HG02642 (cell line): Measurements from ENCODE around the gene BCAS3.
"Not testable (repeated sequence)": the region's sequence is repeated elsewhere in the genome, so short reads cannot be mapped to it uniquely, and the experiment has no call there.

ENCODE experiments used
- ATAC-seq: cut with Tn5 transposase; IDR thresholded peaks from one replicate; pipeline ENCODE4 v1.9.1; 2021; ENCODE audit warnings: mild to moderate bottlenecking; ENCODE audit not compliant: unreplicated experiment, poor library complexity

Gene BCAS3

DNA sequence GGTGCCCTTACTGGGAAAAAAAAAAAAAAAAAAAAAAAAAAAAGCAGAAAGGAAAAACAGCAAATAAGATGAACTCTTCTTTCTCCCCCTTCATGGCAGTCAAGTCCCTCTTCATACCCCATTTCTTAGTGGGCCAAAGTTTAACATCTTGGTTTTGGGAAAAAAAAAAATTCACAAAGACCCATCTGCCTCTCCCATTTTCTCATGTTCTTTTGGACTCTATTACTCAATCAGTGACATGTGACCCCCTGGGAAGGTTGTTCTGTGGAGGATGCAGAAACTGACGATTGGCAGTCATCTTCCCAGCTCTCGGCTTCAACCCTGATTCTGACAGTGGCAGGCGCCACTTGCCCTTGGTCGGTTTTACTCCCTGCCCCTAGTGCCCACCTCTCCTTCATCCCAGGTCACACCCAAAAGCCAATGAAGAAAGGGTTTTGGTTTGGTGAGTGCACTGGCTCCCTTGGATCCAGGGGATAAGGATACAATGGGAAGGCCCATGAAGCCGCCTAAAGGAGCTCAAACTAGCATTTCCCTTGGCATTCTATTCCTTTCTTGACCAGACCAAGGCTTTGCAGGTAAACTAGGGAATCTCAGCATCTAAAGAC, 661.3 kb downstream of the BCAS3 start:
- ATAC-seq: no peak

DNA sequence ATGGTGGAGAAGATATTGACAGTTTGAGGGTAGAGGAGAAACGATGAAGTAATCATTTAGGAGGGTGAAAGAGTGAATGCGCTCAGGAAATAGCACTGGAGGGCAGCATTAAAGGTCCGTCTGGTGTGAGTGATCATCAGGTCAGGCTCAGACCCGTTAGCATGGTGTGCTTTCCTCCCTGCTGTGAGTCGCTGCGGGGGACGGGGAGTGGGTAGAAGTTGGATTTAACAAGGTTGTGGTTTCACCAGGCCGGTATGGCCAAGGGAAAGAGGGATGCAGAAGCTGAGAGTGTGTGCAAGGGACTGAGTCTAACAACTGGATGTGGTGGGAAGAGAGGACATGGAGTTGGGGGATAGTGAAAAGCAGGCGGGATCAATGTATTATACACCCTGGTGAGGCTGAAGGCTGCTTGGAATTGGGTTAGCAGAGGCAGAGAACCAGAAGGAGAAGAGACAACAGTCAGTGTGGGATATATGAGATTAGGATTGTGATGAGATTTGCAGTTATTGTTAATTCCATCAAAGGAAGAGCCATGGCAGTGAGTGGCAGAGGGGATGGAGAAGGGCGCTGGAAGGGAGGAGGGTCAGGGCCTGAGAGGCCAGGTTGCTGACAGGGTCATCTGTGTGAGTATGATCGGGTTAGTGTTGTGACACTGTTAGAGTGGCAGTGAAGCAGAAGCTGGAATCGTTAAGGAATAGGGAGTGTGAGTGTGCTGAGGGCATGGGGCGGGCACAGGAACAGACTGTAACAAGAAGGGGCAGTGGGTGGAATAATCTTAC, 663.0 kb downstream of the BCAS3 start:
- no peak for ATAC-seq

DNA sequence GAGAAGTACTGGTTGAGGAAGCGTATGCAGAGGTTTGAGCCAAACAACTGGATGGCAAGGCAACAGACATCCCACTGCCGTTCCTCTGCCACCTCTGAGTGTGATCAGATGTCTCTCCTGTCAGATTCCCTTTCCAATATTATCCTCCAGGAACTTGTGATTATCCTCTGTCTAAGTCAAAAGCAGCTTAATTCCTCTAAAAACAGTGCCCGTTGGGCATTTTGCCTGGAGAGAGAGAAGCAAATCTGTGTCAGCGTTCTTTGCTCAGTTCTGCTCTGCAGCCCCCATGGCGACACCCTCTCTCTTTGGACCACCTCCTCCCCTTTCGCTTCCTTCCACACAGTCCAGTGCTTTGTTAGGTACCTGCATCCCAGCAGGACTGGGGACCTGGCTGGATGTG, 665.9 kb downstream of the BCAS3 start:
- ATAC-seq: no peak

DNA sequence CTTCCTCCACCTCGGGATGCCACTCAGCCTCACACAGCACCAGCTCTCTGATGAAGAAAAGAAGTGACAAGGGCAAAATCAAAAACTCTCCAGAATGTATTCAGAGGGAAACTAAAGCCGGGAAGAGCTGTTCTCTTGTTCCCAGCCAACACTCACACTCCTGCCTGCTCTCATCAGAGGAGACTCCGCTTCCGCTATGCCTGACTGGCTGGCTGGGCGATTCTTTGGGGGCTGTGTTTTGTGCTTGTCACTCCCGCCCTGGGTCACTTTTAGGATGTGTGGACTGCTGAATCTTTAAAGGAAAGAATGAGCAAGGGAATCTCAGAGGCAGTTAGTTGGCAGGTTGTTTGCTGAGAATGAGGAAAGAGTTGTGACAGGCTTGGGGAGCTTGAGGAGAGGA, 667.4 kb downstream of the BCAS3 start:
- ATAC-seq: no peak

DNA sequence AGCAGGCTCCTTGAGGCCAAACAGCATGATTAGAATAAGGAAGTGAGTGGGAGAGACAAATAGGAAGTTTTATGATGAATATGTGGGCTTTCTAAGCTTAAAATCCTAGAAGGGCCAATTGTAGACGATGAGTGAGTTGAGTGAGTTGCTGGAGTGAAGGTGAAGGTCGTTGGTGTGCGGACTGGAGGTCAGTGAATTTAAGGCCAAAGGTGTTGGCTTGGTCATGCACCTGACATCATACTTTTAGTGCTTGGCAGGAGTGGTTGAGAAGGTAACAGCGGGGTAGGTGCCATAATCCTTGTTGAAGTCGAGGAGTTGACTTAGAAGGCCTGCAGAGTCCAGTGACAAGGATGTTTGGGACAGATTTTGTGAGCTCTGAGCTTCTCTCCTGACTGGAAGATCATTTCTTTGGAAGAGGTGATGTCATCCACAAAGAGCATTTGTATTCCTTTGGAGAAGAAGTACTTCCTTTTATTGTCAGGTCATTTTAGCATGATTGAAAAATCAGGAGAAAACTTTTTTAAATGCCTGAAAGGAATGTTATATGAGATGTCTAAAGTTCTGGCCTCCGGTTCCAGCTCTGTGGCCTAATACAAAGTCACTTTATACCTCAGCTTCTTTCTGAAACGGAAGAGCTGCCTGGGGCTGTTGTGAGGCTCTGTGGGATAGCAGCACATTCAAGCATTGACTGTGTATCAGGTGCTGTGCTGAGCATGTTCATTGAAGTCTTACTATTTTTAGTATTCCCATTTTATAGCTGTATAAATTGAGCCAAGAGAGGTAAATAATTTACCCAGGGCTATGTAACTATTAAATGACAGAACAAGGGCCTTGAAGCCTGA, 668.4 kb downstream of the BCAS3 start:
- no peak for ATAC-seq

DNA sequence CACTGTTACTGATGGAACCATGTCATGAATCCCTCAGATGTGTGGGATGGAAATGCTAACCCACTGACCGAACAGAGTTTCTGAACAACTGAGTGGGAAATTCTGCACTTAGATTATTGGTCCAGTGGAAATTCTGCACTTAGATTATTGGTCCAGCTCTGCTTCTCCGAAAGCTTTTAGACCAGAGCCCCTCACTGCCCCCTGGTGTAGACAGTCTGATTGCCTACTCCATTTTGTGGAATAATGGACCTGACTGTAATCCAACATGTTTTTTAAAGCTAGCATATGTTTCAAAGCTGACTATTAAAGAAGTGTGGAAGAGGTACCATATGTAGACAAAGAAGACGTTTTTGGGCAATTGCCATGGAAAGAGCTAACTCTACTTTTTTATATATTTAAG, 671.7 kb downstream of the BCAS3 start:
- ATAC-seq: no peak

DNA sequence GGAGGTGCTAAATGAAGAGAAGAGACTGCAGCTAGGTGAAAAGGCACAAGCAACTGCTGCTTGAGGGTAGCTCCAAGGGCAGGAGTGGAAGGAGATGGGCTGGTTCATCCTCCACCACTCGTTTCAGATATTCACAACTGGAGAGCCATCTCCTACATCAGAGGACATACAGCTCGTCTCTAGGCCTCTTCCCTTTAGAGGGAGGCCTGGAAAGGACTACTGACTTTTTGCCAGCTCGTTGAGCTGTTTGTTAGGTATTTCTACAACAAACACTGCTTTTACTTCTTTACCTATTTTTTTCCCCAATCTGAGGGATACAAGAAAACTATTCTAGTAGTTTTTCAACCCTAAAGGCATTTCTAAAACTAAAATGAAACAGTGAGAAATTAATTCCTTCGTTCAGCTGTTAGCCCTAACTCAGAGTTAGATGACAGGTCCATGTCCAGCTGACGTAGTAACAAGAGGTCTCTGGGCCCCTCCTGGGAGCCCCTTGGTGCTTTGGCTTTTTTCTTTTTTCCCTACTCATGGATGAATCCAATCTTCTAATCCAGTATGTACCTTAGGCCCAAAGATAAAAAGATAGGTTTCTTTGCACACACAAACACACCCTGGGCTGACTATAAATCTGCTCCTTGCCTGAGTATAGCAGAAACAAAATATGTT, 674.2 kb downstream of the BCAS3 start:
- no peak for ATAC-seq

DNA sequence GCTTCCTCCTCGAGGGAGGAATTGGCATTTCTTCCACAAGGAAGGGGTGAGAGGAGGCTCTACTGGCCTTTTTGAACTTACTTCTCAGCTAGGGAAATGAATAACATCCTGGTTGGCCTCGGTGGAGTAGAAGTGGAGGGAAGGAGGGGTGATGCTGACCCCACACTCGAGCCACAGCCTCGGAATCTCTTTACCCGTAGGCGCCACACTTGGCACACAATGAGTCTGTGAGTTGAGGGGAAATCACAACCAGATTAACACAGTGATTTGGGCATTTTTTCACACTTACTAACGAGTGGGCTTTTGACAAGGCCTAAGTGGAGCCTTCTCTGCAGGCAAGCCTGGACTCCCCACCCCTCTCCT, 674.7 kb downstream of the BCAS3 start:
- ATAC-seq: no peak

DNA sequence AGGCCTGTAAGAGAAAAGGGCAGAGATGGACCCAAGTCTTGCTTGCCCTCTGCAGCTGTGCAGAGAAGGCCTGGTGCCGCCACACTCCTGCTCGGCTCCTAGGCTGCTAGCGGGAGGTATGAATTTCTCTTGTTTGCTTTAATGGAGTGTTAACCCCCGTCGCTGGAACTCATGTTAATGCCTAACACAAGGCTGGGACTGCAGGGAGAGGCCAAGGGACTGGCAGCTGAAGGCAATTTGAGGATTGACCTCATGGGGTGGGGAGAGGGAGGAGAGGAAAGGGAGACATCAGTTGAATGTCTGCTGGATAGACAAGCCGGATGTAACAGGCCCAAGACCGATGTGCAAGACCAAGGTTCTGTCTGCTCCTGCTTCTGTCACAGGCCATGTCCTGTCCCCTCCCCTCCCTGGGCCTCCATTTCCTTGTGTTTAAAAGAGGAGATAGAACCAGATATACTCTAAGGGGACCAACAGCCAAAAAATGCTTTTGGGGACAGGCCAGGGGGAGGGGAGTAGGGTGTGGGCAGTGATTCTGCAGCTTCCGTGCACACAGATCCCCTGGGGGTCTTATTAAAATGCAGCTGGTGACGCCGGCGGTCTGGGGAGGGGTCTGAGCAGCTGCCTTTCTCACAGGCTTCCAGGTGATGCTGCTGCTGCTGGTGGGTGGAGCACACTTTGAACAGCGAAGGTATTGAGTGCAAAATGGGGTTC, 675.3 kb downstream of the BCAS3 start:
- no peak for ATAC-seq

DNA sequence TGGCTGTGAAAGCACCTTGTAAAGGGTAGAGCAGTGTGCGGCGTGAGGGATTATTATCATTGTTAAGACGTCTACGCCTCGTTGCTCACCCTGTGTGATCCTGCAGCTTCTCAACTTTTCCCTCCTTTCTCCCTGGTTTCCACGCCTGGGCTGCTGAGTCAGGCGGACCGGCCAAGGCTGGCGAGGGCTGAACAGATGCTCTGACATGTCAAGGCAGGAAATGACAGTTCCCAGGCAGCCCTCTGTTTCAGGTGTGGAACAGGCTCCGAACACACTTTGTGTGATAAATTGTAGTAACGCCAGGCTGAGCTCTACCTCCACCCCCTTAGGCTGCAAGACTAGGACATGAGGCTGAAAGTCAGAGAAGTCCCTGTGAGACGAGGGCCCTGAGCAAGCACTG, 676.0 kb downstream of the BCAS3 start:
- no peak for ATAC-seq

DNA sequence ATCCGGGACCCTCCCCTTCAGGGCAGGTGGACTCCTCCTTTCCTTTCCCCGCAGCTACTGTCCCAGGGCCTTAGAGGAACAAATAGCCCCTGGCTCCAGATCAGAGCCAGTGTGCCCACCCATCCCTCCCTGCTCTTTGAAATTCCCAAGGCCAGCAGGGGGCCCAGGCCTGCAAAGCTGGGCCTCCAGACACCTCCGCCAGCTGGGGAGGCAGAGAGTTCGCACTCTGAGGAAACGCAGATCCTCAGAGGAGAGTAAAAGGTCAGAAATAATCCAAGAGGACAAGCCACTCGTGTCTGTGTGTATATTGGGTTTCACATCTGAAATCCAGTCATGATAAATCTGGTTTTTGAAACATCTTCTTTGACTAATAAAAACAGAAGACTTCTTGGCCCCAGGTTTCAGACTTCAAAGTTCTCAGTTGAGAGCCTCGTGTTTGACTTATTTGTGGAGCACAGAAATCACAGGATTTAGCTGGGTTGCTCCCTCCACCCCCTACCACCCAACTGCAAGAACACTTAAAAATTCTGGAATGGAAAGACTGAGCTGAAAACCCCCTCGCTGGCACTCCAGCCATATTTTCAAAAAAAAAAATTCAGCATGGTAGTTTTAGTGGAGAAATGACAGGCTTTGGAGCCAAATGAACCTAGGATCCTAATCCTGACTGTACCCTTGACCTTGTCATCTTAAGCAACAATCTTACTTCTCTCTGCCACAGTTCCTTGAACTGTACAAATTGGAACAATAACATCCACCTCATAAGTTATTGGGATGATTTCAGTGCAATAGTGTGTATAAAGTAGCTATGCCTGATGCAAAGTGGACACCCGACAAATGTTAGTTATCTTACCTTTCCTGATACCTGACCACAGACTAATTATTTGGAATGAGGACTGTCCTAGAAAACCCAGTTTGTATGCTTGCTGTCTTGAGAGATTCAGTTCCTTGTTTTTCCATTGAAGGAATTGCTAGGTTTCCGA, 677.5 kb downstream of the BCAS3 start:
- no peak for ATAC-seq

DNA sequence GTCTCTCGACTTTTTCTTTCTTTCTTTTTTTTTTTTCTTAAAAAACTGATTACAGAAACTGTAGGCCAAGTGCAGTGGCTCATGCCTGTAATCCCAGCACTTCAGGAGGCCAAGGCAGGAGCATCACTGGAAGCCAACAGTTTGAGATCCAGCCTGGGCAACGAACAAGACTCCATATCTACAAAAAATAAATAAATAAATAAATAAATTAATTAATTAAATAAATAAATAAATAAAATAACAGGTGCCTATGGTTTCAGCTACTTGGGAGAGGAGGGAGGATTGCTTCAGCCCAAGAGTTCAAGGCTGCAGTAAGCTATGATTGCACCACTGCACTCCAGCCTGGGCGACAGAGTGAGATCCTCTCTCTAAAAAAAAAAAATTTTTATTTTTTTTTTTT, 679.4 kb downstream of the BCAS3 start:
- ATAC-seq: not testable (repeated sequence)

DNA sequence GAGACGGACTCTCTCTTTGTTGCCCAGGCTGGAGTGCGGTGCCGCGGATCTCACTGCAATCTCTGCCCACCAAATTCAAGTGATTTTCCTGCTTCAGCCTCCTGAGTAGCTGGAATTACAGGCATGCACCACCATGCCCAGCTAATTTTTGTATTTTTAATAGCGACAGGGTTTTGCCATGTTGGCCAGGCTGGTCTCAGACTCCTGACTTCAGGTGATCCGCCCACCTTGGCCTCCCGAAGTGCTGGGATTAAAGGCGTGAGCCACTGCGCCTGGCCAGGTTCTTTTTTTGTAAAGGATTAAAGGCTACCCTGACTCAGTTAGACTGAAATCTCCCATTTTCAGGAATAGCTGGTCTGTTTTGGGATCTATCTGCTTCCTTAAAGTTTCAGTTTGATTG, 681.9 kb downstream of the BCAS3 start:
- ATAC-seq: not testable (repeated sequence)

DNA sequence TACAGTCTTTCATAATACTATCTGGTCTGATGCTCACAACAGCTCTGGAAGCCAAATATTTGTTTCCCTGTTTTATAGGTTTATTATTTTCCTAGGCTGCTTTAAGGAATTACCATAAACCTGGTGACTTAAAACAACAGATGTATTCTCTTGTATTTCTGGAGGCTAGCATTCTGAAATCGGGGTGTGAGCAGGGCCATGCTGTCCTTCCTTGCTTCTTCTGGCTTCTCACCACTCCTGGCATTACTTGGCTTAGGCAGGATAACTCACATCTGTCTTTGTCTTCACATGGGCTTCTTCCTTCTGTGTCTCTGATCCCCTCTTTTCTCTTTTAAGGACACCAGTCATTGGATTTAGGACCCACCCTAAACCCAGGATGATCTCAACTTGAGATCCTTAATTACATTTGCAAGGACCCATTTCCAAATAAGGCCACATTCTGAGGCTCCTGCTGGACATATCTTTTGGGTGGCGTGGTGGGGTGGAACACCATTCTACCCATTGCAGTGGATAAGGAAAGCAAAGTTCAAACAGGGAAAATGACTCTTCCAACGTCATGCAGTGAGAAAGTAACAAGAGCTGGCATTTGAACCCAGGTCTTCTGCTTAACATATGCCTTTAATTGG, 682.8 kb downstream of the BCAS3 start:
- ATAC-seq: no peak

DNA sequence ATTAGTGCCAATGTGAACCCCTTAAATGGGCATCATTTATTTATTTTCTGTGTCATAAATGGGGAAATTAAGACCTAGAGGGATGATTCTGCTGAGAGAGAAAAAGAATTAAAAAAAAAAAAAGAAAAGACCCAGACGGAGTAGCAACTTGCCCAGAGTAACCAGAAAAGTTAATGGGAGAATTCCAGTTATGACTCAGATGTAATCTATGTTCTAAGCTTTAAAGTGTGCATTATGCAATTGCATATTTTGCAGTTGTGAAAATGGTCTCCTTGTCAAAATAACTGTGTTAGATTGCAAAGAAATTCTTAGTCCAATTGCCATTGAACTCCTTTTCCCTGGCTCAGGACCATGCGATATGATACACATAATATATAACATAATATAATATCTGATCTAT, 683.4 kb downstream of the BCAS3 start:
- ATAC-seq: no peak

DNA sequence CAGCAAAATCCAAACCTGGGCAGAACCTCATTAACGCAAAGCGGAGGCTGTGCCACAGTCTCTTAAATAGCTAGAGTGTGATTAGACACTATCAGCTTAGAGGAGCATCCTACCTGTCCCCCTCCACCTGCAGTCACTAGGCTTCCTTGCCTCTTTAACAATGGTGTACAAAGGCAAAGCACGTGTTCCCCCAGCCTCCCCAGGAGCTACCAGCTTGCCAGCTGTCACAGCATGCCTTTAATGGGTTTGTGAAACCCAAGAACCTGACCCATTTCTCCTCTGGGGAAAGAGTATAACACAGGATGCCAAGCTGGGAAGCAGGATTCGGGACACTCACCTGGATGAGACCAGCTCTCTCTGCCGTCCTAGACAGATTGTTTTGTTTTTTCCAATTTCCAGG, 684.7 kb downstream of the BCAS3 start:
- ATAC-seq: no peak

DNA sequence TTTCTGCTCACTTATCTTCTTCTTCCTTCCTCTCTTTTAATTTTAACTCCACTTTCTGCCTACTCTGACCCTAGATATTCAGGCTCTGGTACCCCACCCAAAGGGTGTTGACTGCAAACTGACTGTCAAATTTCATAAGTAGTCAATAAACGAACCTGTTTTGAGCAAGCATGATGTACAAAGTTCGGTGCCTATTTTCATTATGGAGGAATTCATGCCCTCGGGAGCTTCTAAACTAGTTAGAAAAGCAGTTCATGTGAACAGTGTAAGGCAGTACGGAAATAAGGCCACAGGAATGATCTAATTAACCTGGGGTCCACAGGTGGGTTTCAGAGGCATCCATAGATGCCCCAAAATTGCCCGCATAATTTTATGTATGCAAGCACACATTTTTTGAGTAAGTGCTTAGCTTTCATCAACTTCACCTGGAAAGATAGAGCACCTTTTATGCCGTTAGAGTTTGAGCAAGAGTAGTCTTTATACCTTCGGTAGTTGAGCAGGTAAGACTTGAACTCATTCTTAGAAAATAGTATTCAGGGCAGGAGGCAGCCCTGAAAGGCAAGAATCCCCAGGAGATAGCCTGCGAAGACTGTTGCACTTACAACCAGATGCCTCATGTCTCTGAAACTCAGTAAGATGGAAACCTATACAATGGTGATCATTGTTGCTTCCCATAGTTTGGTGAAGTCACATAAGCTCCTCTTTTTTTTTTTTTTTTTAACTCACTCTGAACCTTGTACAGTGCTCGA, 685.4 kb downstream of the BCAS3 start:
- ATAC-seq: no peak
